Kidney (tissue), 14 donors: Measurements from ENCODE around the gene ATP6V1B1. TPM values are rescaled to one million over a fixed set of nuclear protein-coding genes. Genes with fewer than 3 reads are reported as not detected.
"Not testable (repeated sequence)": the region's sequence is repeated elsewhere in the genome, so short reads cannot be mapped to it uniquely, and the experiment has no call there.

Source experiments
- DNase-seq, 5 donors: peaks; one replicate each; pipeline ENCODE4 v3.0.0-alpha.2; 2013 to 2020
- FAIRE-seq: peaks from 2 replicates; lab custom pipeline; 2012; peaks lifted over from hg19 to GRCh38; lab: Jason Lieb, UNC
- H3K27ac ChIP-seq, 2 donors: one replicate each; pipeline ENCODE4 v1.7.0; 2013; ENCODE audit warnings: low read depth in 2 of 2, low read length in 2 of 2, inconsistent platforms in 1 of 2
- H3K27me3 ChIP-seq: one replicate; pipeline ENCODE4 v1.7.1; 2013; ENCODE audit warnings: low read length, inconsistent platforms; ENCODE audit not compliant: control insufficient read depth, insufficient read depth
- H3K36me3 ChIP-seq, 3 donors: one replicate each; pipeline versions ENCODE4 v1.7.0 to v1.7.1; 2013; ENCODE audit warnings: low read length in 3 of 3, control low read depth in 1 of 3, inconsistent platforms in 1 of 3; ENCODE audit not compliant: insufficient read depth in 3 of 3, control insufficient read depth in 2 of 3
- H3K4me1 ChIP-seq, 3 donors: one replicate each; pipeline versions ENCODE4 v1.7.0 to v1.7.1; 2013; ENCODE audit warnings: low read length in 3 of 3, inconsistent platforms in 1 of 3, low read depth in 1 of 3; ENCODE audit not compliant: control insufficient read depth in 2 of 3, insufficient read depth in 2 of 3
- H3K4me3 ChIP-seq, 3 donors: one replicate each; pipeline versions ENCODE4 v1.7.0 to v1.8.1; 2013; ENCODE audit warnings: low read length in 3 of 3, control low read depth in 1 of 3, inconsistent platforms in 1 of 3
- H3K9ac ChIP-seq, 3 donors: one replicate each; pipeline versions ENCODE4 v1.7.0 to v1.7.1; 2013; ENCODE audit warnings: low read length in 3 of 3, control low read depth in 1 of 3, inconsistent platforms in 1 of 3
- H3K9me3 ChIP-seq, 3 donors: one replicate each; pipeline versions ENCODE4 v1.7.0 to v1.7.1; 2013; ENCODE audit warnings: low read length in 3 of 3, control low read depth in 1 of 3, inconsistent platforms in 1 of 3; ENCODE audit not compliant: control insufficient read depth in 2 of 3, insufficient read depth in 1 of 3
- CTCF ChIP-seq: IDR thresholded peaks from 3 replicates; pipeline ENCODE4 v1.5.1; 2012; ENCODE audit warnings: mild to moderate bottlenecking, moderate library complexity, borderline replicate concordance; ENCODE audit not compliant: insufficient read depth; ENCODE audit errors: extremely low read depth
- intact Hi-C: fragments of 100-400 bp; cut with DNase I; formaldehyde crosslinking; loops from one replicate; pipeline ENCODE4 v1.11.1; 2022
- polyA plus RNA-seq: library from polyadenylated mRNA; stranded (reverse); fragments of 350-450 nt; fragmentation: Illumina TruSeq; extraction: RNeasy Lipid Tissue Mini Kit (QIAGEN cat#74804); gene quantifications from one replicate; pipeline ENCODE4 v1.2.3, GENCODE V29; 2014; ENCODE audit warnings: low read depth, low replicate concordance; ENCODE audit not compliant: insufficient read depth
- total RNA-seq: library from RNA; stranded (reverse); fragmentation: NEBNext Ultra II Directional; extraction: Animal tissue kit (Norgen Biotek cat#: 25700); gene quantifications from one replicate; pipeline ENCODE4 v1.2.1, GENCODE V29; 2021
- donor health status: control.
- donor health status: control.
- donor health status: control.
- donor health status: control.
- donor health status: control.
- donor health status: DM: yes; HTN: yes; CAD: no.
- donor health status: Normal renal cell carcinoma (clear cell type).

ATP6V1B1 gene
- total and polyA plus RNA-seq, 2 donors from 2014 or later, result 37.9 to 400 TPM

- intact Hi-C loops, result no loop called here
- peaks cover 0 to 8% (median 7%) of the 10 kb centered on the region in 3 donors for H3K36me3 ChIP-seq
- no peaks in the 10 kb centered on the region for H3K9me3 ChIP-seq
- peak; percentile 60 for TF ChIP-seq CTCF
- DNase-seq (peak; percentile 93 to 96 (median 93)), FAIRE-seq (no peak)
- H3K9ac ChIP-seq, result peak within 1 kb of the TSS; percentile 50 to 94 (median 85)
- H3K27ac ChIP-seq, result peak within 1 kb of the TSS; percentile 44 to 51
- H3K4me3 ChIP-seq, result peak within 1 kb of the TSS; percentile 75 to 96 (median 81)
- H3K4me1 ChIP-seq, result peaks cover 0 to 16% (median 14%) of the 10 kb centered on the region in 3 donors
- H3K27me3 ChIP-seq, result no peaks in the 10 kb centered on the region
Measured at GRCh38 chr2:70994699-70995425, 59.2 kb downstream of the ATP6V1B1 start, which contains the start of gene TEX261. TEX261 (minus strand) TSS chr2:70994873; CDS start chr2:70994757, 116 bp downstream.

- H3K36me3 ChIP-seq, result peaks cover 0 to 6% (median 5%) of the 10 kb centered on the region in 3 donors
- peak; percentile 39 for TF ChIP-seq CTCF
- intact Hi-C loops, result no loop called here
- FAIRE-seq (no peak), DNase-seq (peak in 4 of 5 donors; percentile 47 to 76 (median 64))
- H3K9ac ChIP-seq, result peak overlapping the region; percentile 44 to 77 (median 48)
- no peaks in the 10 kb centered on the region for H3K27me3 ChIP-seq
- peak overlapping the region; percentile 67 to 81 (median 71) for H3K4me3 ChIP-seq
- H3K4me1 ChIP-seq, result peaks cover 0 to 16% (median 14%) of the 10 kb centered on the region in 3 donors
- H3K9me3 ChIP-seq, result no peaks in the 10 kb centered on the region
- no peak overlapping the region for H3K27ac ChIP-seq
Measured at GRCh38 chr2:70995426-70995729, 59.7 kb downstream of the ATP6V1B1 start.

GRCh38 chr2:70998885-70999284, 63.2 kb downstream of the ATP6V1B1 start:
- DNase-seq, H3K4me1 ChIP-seq, intact Hi-C loops, H3K27me3 ChIP-seq, H3K36me3 ChIP-seq, H3K9ac ChIP-seq, H3K27ac ChIP-seq, H3K9me3 ChIP-seq, H3K4me3 ChIP-seq, FAIRE-seq: not testable (repeated sequence)

- H3K4me1 ChIP-seq, result peaks cover 0 to 6% (median 0%) of the 10 kb centered on the region in 3 donors
- no peak for TF ChIP-seq CTCF
- H3K27ac ChIP-seq, result no peak overlapping the region
- H3K36me3 ChIP-seq, result no peaks in the 10 kb centered on the region
- H3K9me3 ChIP-seq, result no peaks in the 10 kb centered on the region
- no peak overlapping the region for H3K9ac ChIP-seq
- intact Hi-C loops, result no loop called here
- FAIRE-seq (no peak), DNase-seq (no peak)
- no peaks in the 10 kb centered on the region for H3K27me3 ChIP-seq
- no peak overlapping the region for H3K4me3 ChIP-seq
Measured at GRCh38 chr2:70999362-70999761, 63.7 kb downstream of the ATP6V1B1 start.

GRCh38 chr2:70999931-71000330, 64.2 kb downstream of the ATP6V1B1 start:
- intact Hi-C loops, H3K36me3 ChIP-seq, H3K4me1 ChIP-seq, H3K27ac ChIP-seq, FAIRE-seq, H3K9me3 ChIP-seq, H3K4me3 ChIP-seq, DNase-seq, H3K27me3 ChIP-seq, H3K9ac ChIP-seq: not testable (repeated sequence)
